Karpas-422 (cell line): ENCODE data around the gene ADAMTSL4. TPM values are rescaled to one million over a fixed set of nuclear protein-coding genes. Genes with fewer than 3 reads are reported as not detected.
"Not testable (repeated sequence)": the region's sequence is repeated elsewhere in the genome, so short reads cannot be mapped to it uniquely, and the experiment has no call there.

ENCODE experiments used
- DNase-seq: peaks from one replicate; pipeline ENCODE4 v3.0.0-alpha.2; 2015
- H2AFZ ChIP-seq: fragments of 200-600 bp; sonication (generic); 2 replicates; pipeline ENCODE4 v1.6.1; 2014; ENCODE audit warnings: antibody characterized with exemption, low read length, mixed read lengths
- H3K27ac ChIP-seq: fragments of 200-600 bp; sonication (generic); 2 replicates; pipeline ENCODE4 v1.5.1; 2014; ENCODE audit warnings: mild to moderate bottlenecking, low read length, moderate library complexity
- H3K27me3 ChIP-seq: fragments of 200-600 bp; sonication (generic); 2 replicates; pipeline ENCODE4 v1.6.1; 2014; ENCODE audit warnings: low read length, mixed read lengths
- H3K36me3 ChIP-seq: fragments of 200-600 bp; sonication (generic); 2 replicates; pipeline ENCODE4 v1.6.1; 2014; ENCODE audit warnings: low read length, mixed read lengths; ENCODE audit not compliant: insufficient read depth
- H3K4me1 ChIP-seq: fragments of 200-600 bp; sonication (generic); 2 replicates; pipeline ENCODE4 v1.6.1; 2014; ENCODE audit warnings: mild to moderate bottlenecking, low read length, mixed read lengths
- H3K4me2 ChIP-seq: fragments of 200-600 bp; sonication (generic); 2 replicates; pipeline ENCODE4 v1.6.1; 2014; ENCODE audit warnings: low read length, low read depth, mild to moderate bottlenecking; ENCODE audit not compliant: poor library complexity, severe bottlenecking
- H3K4me3 ChIP-seq: fragments of 200-600 bp; sonication (generic); 2 replicates; pipeline ENCODE4 v1.5.1; 2014; ENCODE audit warnings: mild to moderate bottlenecking, antibody characterized with exemption, low read length, mixed read lengths
- H3K79me2 ChIP-seq: fragments of 200-600 bp; sonication (generic); 2 replicates; pipeline ENCODE4 v1.6.1; 2014; ENCODE audit warnings: mild to moderate bottlenecking, low read length, mixed read lengths
- H3K9ac ChIP-seq: fragments of 200-600 bp; sonication (generic); 2 replicates; pipeline ENCODE4 v1.6.0; 2014; ENCODE audit warnings: low read length
- H3K9me2 ChIP-seq: fragments of 200-600 bp; sonication (generic), shearing (Covaris generic); replicated peaks from 2 replicates; pipeline ENCODE4 v1.6.0; 2014; ENCODE audit warnings: mild to moderate bottlenecking, low read length, moderate library complexity; ENCODE audit not compliant: insufficient read depth
- H3K9me3 ChIP-seq: fragments of 300-700, 200-600 bp; sonication (generic); 2 replicates; pipeline ENCODE4 v1.6.1; 2014; ENCODE audit warnings: low read length, mixed read lengths
- H4K20me1 ChIP-seq: fragments of 200-600 bp; sonication (generic); 2 replicates; pipeline ENCODE4 v1.6.1; 2014; ENCODE audit warnings: mild to moderate bottlenecking, antibody characterized with exemption, low read length, low read depth; ENCODE audit not compliant: insufficient read depth
- total RNA-seq: library from RNA; depleted of rRNA; stranded (reverse); fragments of >200 nt; shearing (Covaris generic); gene quantifications from 2 replicates; pipeline ENCODE4 v1.2.3, GENCODE V29; 2014; ENCODE audit warnings: low replicate concordance

The ADAMTSL4 gene
- total RNA-seq, 1 experiment from 2014 or later: not detected

GRCh38 chr1:150596095-150596892 lies 47.1 kb downstream of the ADAMTSL4 start:
- no peaks in the 10 kb centered on the region for H4K20me1 ChIP-seq
- H3K4me3 ChIP-seq: no peak overlapping the region
- H3K27ac ChIP-seq: no peak overlapping the region
- H3K9me3 ChIP-seq: no peaks in the 10 kb centered on the region
- no peaks in the 10 kb centered on the region for H3K9me2 ChIP-seq
- H3K79me2 ChIP-seq: no peaks in the 10 kb centered on the region
- H3K4me1 ChIP-seq: no peaks in the 10 kb centered on the region
- no peak for DNase-seq
- H2AFZ ChIP-seq: no peak overlapping the region
- no peaks in the 10 kb centered on the region for H3K36me3 ChIP-seq
- H3K4me2 ChIP-seq: no peak overlapping the region
- no peak overlapping the region for H3K9ac ChIP-seq
- no peaks in the 10 kb centered on the region for H3K27me3 ChIP-seq

DNA sequence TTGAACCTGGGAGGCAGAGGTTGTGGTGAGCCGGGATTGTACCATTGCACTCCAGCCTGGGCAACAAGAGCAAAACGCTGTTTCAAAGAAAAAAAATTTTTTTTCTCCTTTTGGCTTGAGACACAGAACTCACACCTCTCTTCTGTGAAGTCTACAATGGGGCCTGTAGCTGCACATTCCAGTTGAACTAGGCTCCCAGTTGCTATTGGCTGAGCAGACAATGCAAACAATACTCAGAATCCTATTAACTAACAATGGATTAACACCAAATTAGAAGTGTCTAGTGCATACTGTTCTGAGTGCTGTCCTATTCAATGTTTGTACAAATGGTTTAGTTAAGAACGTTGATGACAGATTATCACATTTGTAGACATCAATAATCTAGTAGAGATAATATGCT lies 47.8 kb downstream of the ADAMTSL4 start:
- H3K27me3 ChIP-seq: no peaks in the 10 kb centered on the region
- H3K4me2 ChIP-seq: no peak overlapping the region
- H3K9ac ChIP-seq: no peak overlapping the region
- no peaks in the 10 kb centered on the region for H3K79me2 ChIP-seq
- H3K36me3 ChIP-seq: no peaks in the 10 kb centered on the region
- no peak overlapping the region for H3K4me3 ChIP-seq
- H3K4me1 ChIP-seq: no peaks in the 10 kb centered on the region
- H3K9me2 ChIP-seq: no peaks in the 10 kb centered on the region
- no peak for DNase-seq
- no peak overlapping the region for H2AFZ ChIP-seq
- H3K9me3 ChIP-seq: no peaks in the 10 kb centered on the region
- no peak overlapping the region for H3K27ac ChIP-seq
- no peaks in the 10 kb centered on the region for H4K20me1 ChIP-seq

DNA sequence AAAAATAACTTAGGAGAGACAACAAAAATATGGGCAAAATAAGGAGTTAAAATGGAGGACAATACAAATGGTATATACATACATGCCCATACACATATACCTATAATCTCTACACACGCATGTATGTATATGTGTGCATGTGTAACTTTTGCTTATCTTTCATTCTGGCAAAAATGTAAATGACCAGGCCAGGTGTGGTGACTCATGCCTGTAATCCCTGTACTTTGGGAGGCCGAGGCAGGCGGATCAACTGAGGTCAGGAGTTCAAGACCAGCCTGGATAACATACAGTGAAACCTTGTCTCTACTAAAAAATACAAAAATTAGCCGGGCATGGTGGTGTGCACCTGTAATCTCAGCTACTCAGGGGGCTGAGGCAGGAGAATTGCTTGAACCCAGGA lies 49.1 kb downstream of the ADAMTSL4 start:
- H3K79me2 ChIP-seq, H3K4me1 ChIP-seq, DNase-seq, H3K27ac ChIP-seq, H3K36me3 ChIP-seq, H3K4me3 ChIP-seq, H3K9me3 ChIP-seq, H2AFZ ChIP-seq, H3K27me3 ChIP-seq, H3K9ac ChIP-seq, H3K4me2 ChIP-seq, H3K9me2 ChIP-seq, H4K20me1 ChIP-seq: not testable (repeated sequence)

DNA sequence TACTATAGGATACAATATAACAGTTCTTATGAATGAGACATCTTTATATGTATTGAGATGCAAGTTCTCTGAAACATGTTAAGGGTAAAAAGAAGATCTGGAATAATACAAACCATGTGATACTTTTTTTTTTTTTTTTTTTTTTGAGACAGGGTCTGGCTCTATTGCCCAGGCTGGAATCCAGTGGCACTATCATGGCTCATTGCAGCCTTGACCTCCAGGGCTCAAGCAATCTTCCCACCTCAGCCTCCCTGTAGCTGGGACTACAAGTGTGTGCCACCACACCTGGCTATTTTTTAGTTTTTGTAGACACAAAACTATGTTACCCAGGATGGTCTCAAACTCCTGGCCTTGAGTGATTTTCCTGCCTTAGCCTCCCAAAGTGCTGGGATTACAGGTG lies 52.3 kb downstream of the ADAMTSL4 start:
- no peaks in the 10 kb centered on the region for H3K36me3 ChIP-seq
- no peak overlapping the region for H2AFZ ChIP-seq
- no peaks in the 10 kb centered on the region for H4K20me1 ChIP-seq
- H3K27ac ChIP-seq: no peak overlapping the region
- no peak overlapping the region for H3K4me2 ChIP-seq
- no peaks in the 10 kb centered on the region for H3K9me2 ChIP-seq
- no peak overlapping the region for H3K9ac ChIP-seq
- H3K79me2 ChIP-seq: no peaks in the 10 kb centered on the region
- DNase-seq: no peak
- no peaks in the 10 kb centered on the region for H3K27me3 ChIP-seq
- no peak overlapping the region for H3K4me3 ChIP-seq
- no peaks in the 10 kb centered on the region for H3K4me1 ChIP-seq
- no peaks in the 10 kb centered on the region for H3K9me3 ChIP-seq

DNA sequence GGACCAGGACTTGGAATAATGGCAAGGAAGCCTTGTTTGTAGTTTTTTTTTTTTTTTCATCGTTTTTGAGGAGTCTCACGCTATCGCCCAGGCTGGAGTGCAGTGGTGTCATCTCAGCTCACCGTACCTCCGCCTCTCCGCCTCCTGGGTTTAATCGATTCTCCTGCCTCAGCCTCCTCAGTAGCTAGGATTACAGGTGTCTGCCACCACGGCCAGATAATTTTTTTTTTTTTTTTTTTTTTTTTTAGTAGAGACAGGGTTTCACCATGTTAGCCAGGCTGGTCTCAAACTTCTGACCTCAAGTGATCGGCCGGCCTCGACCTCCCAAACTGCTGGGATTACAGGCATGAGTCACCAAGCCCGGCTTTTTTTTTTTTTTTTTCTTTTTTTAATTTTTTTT lies 53.2 kb downstream of the ADAMTSL4 start:
- not testable (repeated sequence) for H3K4me3 ChIP-seq, H3K9me3 ChIP-seq, H3K9me2 ChIP-seq, H3K4me1 ChIP-seq, H3K27me3 ChIP-seq, H3K9ac ChIP-seq, H3K79me2 ChIP-seq, H3K27ac ChIP-seq, H2AFZ ChIP-seq, H3K4me2 ChIP-seq, DNase-seq, H3K36me3 ChIP-seq, H4K20me1 ChIP-seq

GRCh38 chr1:150603711-150604110 lies 54.5 kb downstream of the ADAMTSL4 start:
- no peak overlapping the region for H2AFZ ChIP-seq
- H3K27ac ChIP-seq: no peak overlapping the region
- H3K27me3 ChIP-seq: no peaks in the 10 kb centered on the region
- no peak overlapping the region for H3K4me2 ChIP-seq
- H3K79me2 ChIP-seq: no peaks in the 10 kb centered on the region
- H4K20me1 ChIP-seq: no peaks in the 10 kb centered on the region
- DNase-seq: no peak
- no peak overlapping the region for H3K9ac ChIP-seq
- no peaks in the 10 kb centered on the region for H3K36me3 ChIP-seq
- H3K4me3 ChIP-seq: no peak overlapping the region
- no peaks in the 10 kb centered on the region for H3K4me1 ChIP-seq
- H3K9me3 ChIP-seq: no peaks in the 10 kb centered on the region
- no peaks in the 10 kb centered on the region for H3K9me2 ChIP-seq

- no peak overlapping the region for H3K4me3 ChIP-seq
- no peaks in the 10 kb centered on the region for H3K27me3 ChIP-seq
- no peaks in the 10 kb centered on the region for H3K9me3 ChIP-seq
- no peaks in the 10 kb centered on the region for H3K4me1 ChIP-seq
- H3K27ac ChIP-seq: no peak overlapping the region
- DNase-seq: no peak
- H3K9ac ChIP-seq: no peak overlapping the region
- no peaks in the 10 kb centered on the region for H4K20me1 ChIP-seq
- no peaks in the 10 kb centered on the region for H3K79me2 ChIP-seq
- H2AFZ ChIP-seq: no peak overlapping the region
- no peaks in the 10 kb centered on the region for H3K36me3 ChIP-seq
- no peak overlapping the region for H3K4me2 ChIP-seq
- H3K9me2 ChIP-seq: no peaks in the 10 kb centered on the region
These were observed 55.0 kb downstream of the ADAMTSL4 start for GRCh38 chr1:150604226-150604588.

DNA sequence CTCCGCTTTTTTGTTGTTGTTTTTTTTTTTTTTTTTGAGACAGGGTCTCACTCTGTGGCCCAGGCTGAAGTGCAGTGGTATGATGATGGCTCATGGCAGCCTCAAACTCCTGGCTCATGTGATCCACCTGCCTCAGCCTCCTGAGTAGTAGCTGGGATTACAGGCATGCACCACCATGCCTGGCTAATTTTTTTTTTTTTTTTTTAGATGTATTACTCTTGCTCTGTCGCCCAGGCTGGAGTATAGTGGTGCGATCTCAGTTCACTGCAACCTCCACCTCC lies 56.2 kb downstream of the ADAMTSL4 start:
- not testable (repeated sequence) for H3K9ac ChIP-seq

More for the DNA sequence above, 56.2 kb downstream of the ADAMTSL4 start:
- DNase-seq, H3K27ac ChIP-seq, H3K9me2 ChIP-seq, H3K9me3 ChIP-seq, H3K79me2 ChIP-seq, H3K36me3 ChIP-seq, H3K27me3 ChIP-seq, H4K20me1 ChIP-seq, H3K4me1 ChIP-seq, H3K4me3 ChIP-seq, H3K4me2 ChIP-seq, H2AFZ ChIP-seq: not testable (repeated sequence)
